Measurements from ENCODE around the gene SDF2L1. TPM values are rescaled to one million over a fixed set of nuclear protein-coding genes. Genes with fewer than 3 reads are reported as not detected.

SDF2L1 gene
- total and polyA plus RNA-seq, 9 of the 15 experiments (the other 6 are each of a cell fraction or from before 2014, with no cell fraction given) = 15.1 to 989 (median 124) TPM

DNA sequence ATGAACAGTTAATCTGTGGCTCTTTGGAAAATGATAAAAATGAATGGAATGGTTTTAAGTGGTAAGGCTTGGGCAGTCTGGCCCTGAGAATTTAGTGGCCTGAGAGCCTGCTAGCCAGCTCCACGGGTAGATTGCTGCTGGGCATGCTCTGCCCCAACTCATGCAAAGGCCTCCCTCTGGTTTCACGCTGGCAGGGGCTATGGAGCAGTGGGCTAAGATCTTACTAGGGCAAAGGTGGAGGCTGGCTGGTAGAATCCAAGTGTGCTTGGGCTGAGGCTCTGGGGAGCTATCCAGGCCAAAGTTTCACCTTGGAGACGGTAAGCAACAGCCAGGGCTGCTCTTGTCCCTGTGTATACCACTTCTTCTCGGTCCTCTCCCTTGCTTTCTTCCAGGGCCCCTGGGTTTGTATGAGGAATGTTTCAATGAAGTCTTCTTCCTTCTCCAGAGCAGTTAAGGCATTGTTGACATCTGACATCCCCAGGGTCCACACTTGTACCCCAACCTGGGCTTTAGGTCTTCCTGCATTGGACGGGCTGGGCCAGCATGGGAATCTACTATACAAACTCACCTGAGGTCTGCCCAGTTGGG is 47.1 kb upstream of the SDF2L1 start:
- Histone ChIP-seq H3K4me2 (ENCODE audit: insufficient read depth, low read length) (no peak overlapping the region), H2AFZ (ENCODE audit: low read depth, low read length) (no peak overlapping the region), H3K9me3 (replicated peaks; ENCODE audit: control insufficient read depth, insufficient read depth, low read depth, low read length) (no peaks in the 10 kb centered on the region), H3K9ac (ENCODE audit: insufficient read depth in 1 of 2, low read depth in 2 of 2, low read length in 2 of 2) (no peak overlapping the region), H4K20me1 (replicated peaks; ENCODE audit: control insufficient read depth, insufficient read depth, low read length) (peaks cover 59% of the 10 kb centered on the region), H3K4me3 (no peak overlapping the region), H3K79me2 (ENCODE audit: control insufficient read depth, insufficient read depth, low read length) (peaks cover 99% of the 10 kb centered on the region), H3K27ac (ENCODE audit: extremely low read depth, low read depth, low read length) (no peak overlapping the region), H3K9me1 (ENCODE audit: control insufficient read depth, insufficient read depth, low read length) (peaks cover 9% of the 10 kb centered on the region), H3K27me3 (ENCODE audit: control insufficient read depth in 2 of 2, insufficient read depth in 2 of 2, low read length in 2 of 2) (no peaks in the 10 kb centered on the region; a peak in 1 of 5 replicates), H3K36me3 (ENCODE audit: control insufficient read depth, insufficient read depth, low read length) (peaks cover 91% of the 10 kb centered on the region), H3K4me1 (replicated peaks in 1 of 2; ENCODE audit: control insufficient read depth in 2 of 2, insufficient read depth in 2 of 2, low read length in 2 of 2) (peaks cover 0 to 4% of the 10 kb centered on the region in 2 experiments; a peak in 3 of 5 replicates)
- POLR2A ChIA-PET = interaction anchor here (4.3 to 76.8 kb wide), 3 partner anchors 14 to 26 kb away, joined by 20 to 4622 read pairs (median 4622); partner anchors contain the start of genes CCDC116, SDF2L1 and YDJC
- in situ Hi-C loops (cut with MboI) (no loop called here), intact Hi-C loops (cut with micrococcal nuclease) (loop anchor here (1.0 kb wide), 2 partner anchors 46 to 51 kb away; no protein-coding TSS in a partner anchor)
- CTCF ChIA-PET (ENCODE audit: low intra/inter-chr PET ratio) = interaction anchor here (0.6 to 2.3 kb wide), 5 partner anchors 47 to 118 kb away, joined by 4 to 23 read pairs (median 4); partner anchors contain the start of gene SDF2L1
- WGBS (ENCODE audit: insufficient coverage, low coverage, missing lambda C conversion rate) = 69% methylated on average over 5 of the region's 5 CpGs
- BruUV-seq (replicated peaks) = TSS peak; percentile 21
- ATAC-seq = no peak
- DNase-seq (ENCODE audit: extremely low read depth in 1 of 4, low spot score in 3 of 4) = no peak
- no peak for FAIRE-seq
- TF ChIP-seq HDAC1 (IDR thresholded peaks at IDR 0.05) = no peak
- TF ChIP-seq PURB (CRISPR knock-in tag; IDR thresholded peaks at IDR 0.05; ENCODE audit: low read depth) = no peak
- no peak for TF ChIP-seq CBFA2T3 (IDR thresholded peaks at IDR 0.05)
- TF ChIP-seq NFIC (IDR thresholded peaks at IDR 0.05) = no peak
- peak; percentile 58 for TF ChIP-seq WHSC1 (IDR thresholded peaks at IDR 0.05; ENCODE audit: low read length)
- no peak for TF ChIP-seq TAF1 (IDR thresholded peaks at IDR 0.05; ENCODE audit: control insufficient read depth, extremely low read depth, insufficient read depth, low read length, severe bottlenecking)
- no peak for TF ChIP-seq PREB (CRISPR knock-in tag; IDR thresholded peaks at IDR 0.05)
- no peak for TF ChIP-seq DIDO1 (tag; IDR thresholded peaks at IDR 0.05; ENCODE audit: low read depth)
- TF ChIP-seq FUS (optimal IDR thresholded peaks at IDR 0.05; ENCODE audit: low read depth, low read length) = no peak
- TF ChIP-seq ETV6 (IDR thresholded peaks at IDR 0.05; ENCODE audit: borderline replicate concordance in 1 of 2, low read depth in 2 of 2, low read length in 1 of 2) = no peak
- TF ChIP-seq ETV6 (CRISPR knock-in tag; IDR thresholded peaks at IDR 0.05; ENCODE audit: borderline replicate concordance) = no peak
- TF ChIP-seq TBL1XR1 (IDR thresholded peaks at IDR 0.05; ENCODE audit: low read length in 2 of 2) = 0 out of 4 replicates have a peak, but pooled peaks of 1 of the 2 experiments have one; percentile 19
- TF ChIP-seq RCOR1 (IDR thresholded peaks at IDR 0.05; ENCODE audit: borderline replicate concordance in 1 of 2, low read depth in 2 of 2, low read length in 2 of 2) = peak in 1 of 2 experiments; percentile 40; a peak in 1 of 4 replicates
- TF ChIP-seq SMARCB1 (IDR thresholded peaks at IDR 0.05; ENCODE audit: insufficient read length, low read depth) = no peak
- no peak for TF ChIP-seq HNRNPL (IDR thresholded peaks at IDR 0.05; ENCODE audit: low read depth, low read length)
- no peak for TF ChIP-seq LEF1 (IDR thresholded peaks at IDR 0.05)
- TF ChIP-seq, protein P1, sequence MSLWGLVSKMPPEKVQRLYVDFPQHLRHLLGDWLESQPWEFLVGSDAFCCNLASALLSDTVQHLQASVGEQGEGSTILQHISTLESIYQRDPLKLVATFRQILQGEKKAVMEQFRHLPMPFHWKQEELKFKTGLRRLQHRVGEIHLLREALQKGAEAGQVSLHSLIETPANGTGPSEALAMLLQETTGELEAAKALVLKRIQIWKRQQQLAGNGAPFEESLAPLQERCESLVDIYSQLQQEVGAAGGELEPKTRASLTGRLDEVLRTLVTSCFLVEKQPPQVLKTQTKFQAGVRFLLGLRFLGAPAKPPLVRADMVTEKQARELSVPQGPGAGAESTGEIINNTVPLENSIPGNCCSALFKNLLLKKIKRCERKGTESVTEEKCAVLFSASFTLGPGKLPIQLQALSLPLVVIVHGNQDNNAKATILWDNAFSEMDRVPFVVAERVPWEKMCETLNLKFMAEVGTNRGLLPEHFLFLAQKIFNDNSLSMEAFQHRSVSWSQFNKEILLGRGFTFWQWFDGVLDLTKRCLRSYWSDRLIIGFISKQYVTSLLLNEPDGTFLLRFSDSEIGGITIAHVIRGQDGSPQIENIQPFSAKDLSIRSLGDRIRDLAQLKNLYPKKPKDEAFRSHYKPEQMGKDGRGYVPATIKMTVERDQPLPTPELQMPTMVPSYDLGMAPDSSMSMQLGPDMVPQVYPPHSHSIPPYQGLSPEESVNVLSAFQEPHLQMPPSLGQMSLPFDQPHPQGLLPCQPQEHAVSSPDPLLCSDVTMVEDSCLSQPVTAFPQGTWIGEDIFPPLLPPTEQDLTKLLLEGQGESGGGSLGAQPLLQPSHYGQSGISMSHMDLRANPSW (CRISPR knock-in tag; IDR thresholded peaks at IDR 0.05) = no peak
- TF ChIP-seq PML (IDR thresholded peaks at IDR 0.05; ENCODE audit: low read length) = 0 out of 2 replicates have a peak, but pooled peaks have one; percentile 40
- TF ChIP-seq ZNF778 (CRISPR knock-in tag; IDR thresholded peaks at IDR 0.05) = no peak
- 0 out of 2 replicates have a peak, but pooled peaks have one; percentile 35 for TF ChIP-seq POLR2AphosphoS5 (IDR thresholded peaks at IDR 0.05; ENCODE audit: control insufficient read depth, insufficient read depth, low read depth, low read length)
